Fibroblast of skin of right quadriceps (primary cell): ENCODE results near the gene IGIP.

Experiments used
- DNase-seq: peaks from one replicate; pipeline ENCODE4 v3.0.0-alpha.2; 2013

The IGIP gene

DNA sequence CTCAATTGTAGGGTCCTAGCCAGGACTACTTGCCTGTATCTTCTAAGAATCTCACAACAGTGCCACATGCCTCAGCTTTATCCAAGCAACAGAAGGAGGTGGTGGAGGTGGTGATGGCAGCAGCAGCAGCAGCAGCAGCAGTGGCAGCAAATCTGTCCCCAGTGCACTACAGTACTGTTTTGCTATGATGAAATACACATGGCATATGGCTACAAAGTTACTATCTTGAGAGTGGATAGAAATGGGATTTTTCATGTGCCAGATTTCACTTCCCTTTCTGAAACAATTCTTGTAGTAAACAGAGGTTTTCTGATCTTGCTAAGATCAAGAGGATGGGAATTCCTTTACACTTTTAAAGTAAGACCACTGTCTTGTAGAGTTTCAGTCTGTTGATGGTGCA, 41.2 kb downstream of the IGIP start:
- DNase-seq, result no peak

- DNase-seq, result no peak
Measured at GRCh38 chr5:140168371-140168770, 42.6 kb downstream of the IGIP start.

DNA sequence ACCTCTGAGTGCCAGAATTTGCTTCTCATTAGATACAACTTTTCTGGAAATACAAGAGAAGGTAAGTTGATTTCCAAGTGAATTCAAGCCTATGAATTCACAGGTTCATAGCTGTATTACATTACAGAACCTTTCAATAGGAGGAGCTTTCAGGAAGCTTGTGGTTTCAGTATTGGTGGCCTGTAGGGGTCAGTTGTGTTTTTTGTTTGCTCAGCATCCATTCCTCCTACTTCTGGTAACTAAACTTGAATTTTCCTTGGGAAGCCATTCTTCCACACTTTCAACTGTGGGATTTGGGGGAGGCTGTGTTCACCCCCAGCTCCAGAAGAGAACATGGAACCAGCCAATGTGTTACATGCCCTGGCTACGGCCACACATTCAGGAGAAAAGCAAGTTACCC, 43.7 kb downstream of the IGIP start:
- no peak for DNase-seq

DNA sequence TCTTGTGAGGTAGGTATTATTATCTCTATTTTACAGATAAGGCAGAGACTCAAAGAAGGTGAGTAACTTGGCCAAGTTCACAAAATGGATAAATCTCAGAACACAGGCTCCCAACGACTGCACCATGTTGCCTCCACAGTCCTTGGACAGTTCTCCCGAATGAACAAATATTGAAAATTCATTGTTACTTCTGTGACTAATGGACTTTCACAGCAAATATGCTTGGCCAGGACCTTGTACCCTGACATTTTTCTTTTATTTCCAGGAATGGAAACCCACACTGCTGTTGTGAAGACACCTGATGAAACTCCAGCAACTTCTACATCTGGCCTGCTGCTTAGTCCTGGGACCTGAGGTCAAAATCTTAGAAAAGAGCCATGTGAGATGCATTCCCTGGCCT, 46.7 kb downstream of the IGIP start:
- no peak for DNase-seq

DNA sequence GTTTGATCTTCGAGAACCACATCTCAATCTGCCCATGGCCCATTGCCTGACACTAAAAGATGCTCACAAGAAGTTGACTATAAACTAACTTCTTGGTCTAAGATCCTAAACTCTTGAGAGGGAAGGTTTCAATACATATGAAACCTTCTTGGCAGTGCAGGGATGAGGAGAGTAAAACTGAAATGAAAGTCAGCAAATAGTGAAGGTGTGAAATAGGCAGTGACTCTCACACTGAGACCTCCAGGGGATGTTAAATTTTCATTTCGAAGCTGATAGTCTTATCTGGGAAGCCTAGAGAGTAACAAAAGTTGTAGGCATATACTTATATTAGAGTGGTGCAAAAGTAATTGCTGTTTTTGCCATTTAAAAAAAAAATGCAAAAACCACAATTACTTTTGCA, 48.3 kb downstream of the IGIP start:
- no peak for DNase-seq

GRCh38 chr5:140174465-140175366, 49.0 kb downstream of the IGIP start, which contains the start of gene CYSTM1:
CYSTM1 (plus strand) TSS chr5:140175188; CDS start chr5:140194466, 19,278 bp downstream.
- DNase-seq, result peak; percentile 90

- peak; percentile 51 for DNase-seq
Measured at GRCh38 chr5:140175367-140176030, 49.8 kb downstream of the IGIP start.

- DNase-seq, result no peak
Measured at GRCh38 chr5:140176031-140176387, 50.3 kb downstream of the IGIP start.

- no peak for DNase-seq
Measured at GRCh38 chr5:140178086-140178410, 52.3 kb downstream of the IGIP start.

DNA sequence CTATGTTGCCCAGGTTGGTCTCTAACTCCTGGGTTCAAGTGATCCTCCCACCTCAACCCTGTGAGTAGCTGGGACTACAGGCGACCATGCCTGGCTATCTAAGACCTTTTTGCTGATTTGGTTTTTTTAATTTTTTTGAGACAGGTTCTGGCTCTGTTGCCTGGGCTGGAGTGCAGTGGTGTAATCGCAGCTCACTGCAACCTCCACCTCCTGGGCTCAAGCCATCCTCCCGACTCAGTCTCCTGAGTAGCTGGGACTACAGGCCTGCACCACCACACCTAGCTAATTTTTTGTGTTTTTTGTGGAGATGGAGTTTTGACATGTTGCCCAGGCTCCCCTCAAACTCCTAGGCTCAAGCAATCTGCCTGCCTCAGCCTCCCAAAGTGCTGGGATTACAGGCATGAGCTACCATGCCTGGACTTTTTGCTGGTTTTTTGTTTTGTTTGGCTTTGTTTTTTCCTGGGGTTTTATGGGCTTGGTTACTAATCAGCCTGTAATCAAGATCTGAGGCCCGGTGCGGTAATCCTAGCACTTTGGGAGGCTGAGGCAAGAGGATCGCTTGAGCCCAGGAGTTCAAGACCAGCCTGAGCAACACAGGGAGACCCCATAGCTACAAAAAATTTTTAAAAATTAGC, 52.9 kb downstream of the IGIP start:
- no peak for DNase-seq
